Stomach (tissue), 19 donors: ENCODE data around the gene UBE2N. TPM values are rescaled to one million over a fixed set of nuclear protein-coding genes. Genes with fewer than 3 reads are reported as not detected.
A peak's percentile ranks its signal among the peaks of the same experiment; 100 is the strongest.

ENCODE experiments used
- DNase-seq, 2 donors: peaks; one replicate each; pipeline versions ENCODE4 v3.0.0 to v3.0.0-alpha.2; 2013 to 2019
- H3K27ac ChIP-seq, 5 donors: fragments of 200-600 bp in 4 of 5; sonication (generic) in 4 of 5; one replicate each; pipeline ENCODE4 v1.5.1; 2013 to 2019; ENCODE audit warnings: mild to moderate bottlenecking in 1 of 5, moderate library complexity in 1 of 5
- H3K27me3 ChIP-seq, 3 donors: fragments of 200-600 bp; sonication (generic); one replicate each; pipeline ENCODE4 v1.5.1; 2017 to 2019; ENCODE audit warnings: mixed run types in 1 of 3
- H3K36me3 ChIP-seq, 4 donors: fragments of 200-600 bp; sonication (generic); 1 replicate in 3 of 4; 2 replicates in 1 of 4; pipeline ENCODE4 v1.5.1; 2016 to 2019
- H3K4me1 ChIP-seq, 4 donors: fragments of 200-600 bp; sonication (generic); one replicate each; pipeline ENCODE4 v1.5.1; 2016 to 2019
- H3K4me3 ChIP-seq, 4 donors: fragments of 200-600 bp; sonication (generic) in 3 of 4; one replicate each; pipeline ENCODE4 v1.5.1; 2016 to 2019; ENCODE audit warnings: mild to moderate bottlenecking in 1 of 4
- H3K9me3 ChIP-seq, 4 donors: fragments of 200-600 bp; sonication (generic); one replicate each; pipeline ENCODE4 v1.5.1; 2016 to 2019
- CTCF ChIP-seq, 7 experiments: fragments of 450-650 bp in 4 of 7; fragments of 200-600 bp in 3 of 7; sonication (generic) in 3 of 7; IDR thresholded peaks; one replicate each; pipeline ENCODE4 v1.5.1; 2016 to 2019; ENCODE audit warnings: antibody characterized with exemption in 7 of 7, control low read depth in 2 of 7, mild to moderate bottlenecking in 1 of 7
- EP300 ChIP-seq: sonication (generic); formaldehyde crosslinking; IDR thresholded peaks from one replicate; pipeline ENCODE4 v1.6.1; 2017; ENCODE audit warnings: antibody characterized with exemption
- POLR2A ChIP-seq, 4 donors: fragments of 450-650 bp; IDR thresholded peaks; one replicate each; pipeline ENCODE4 v1.6.1; 2016; ENCODE audit warnings: antibody characterized with exemption in 4 of 4, control low read depth in 2 of 4, mild to moderate bottlenecking in 1 of 4, moderate library complexity in 1 of 4
- POLR2AphosphoS5 ChIP-seq, 3 donors: sonication (generic); formaldehyde crosslinking; IDR thresholded peaks; one replicate each; pipeline ENCODE4 v1.6.1; 2016; ENCODE audit warnings: antibody characterized with exemption in 3 of 3
- WGBS, 5 donors: extraction: QIAGEN DNeasy Blood & Tissue Kit in 3 of 5; methylation state at CpG; one replicate each; pipeline versions ENCODE4 v1.1.5 to v1.1.7; 2013 to 2018; 5-methylcytosine and 5-hydroxymethylcytosine counted together
- intact Hi-C: fragments of 100-400 bp; cut with DNase I; formaldehyde crosslinking; loops from one replicate; pipeline ENCODE4 v1.15.1; 2023; ENCODE audit warnings: low total_unique reads
- long read RNA-seq, 10 donors: transcript quantifications; one replicate each; lab custom pipeline, GENCODE V29; 2026
- polyA plus RNA-seq, 3 donors: library from polyadenylated mRNA; stranded (reverse); fragments of 200-250 nt; gene quantifications; one replicate each; pipeline ENCODE4 v1.2.3, GENCODE V29; 2013
- total RNA-seq, 5 donors: library from RNA; depleted of rRNA; stranded (reverse); fragments of >200 nt; gene quantifications; one replicate each; pipeline versions ENCODE4 v1.1.0 to v1.2.3, GENCODE V29; 2014 to 2016
- donor health status: healthy with polysubstance abuse.
- donor health status: Bipolar disorder and iron deficiency.
- donor health status: healthy.

UBE2N gene
- total RNA-seq (10 to 100 TPM in 4 of 5 donors, 1 to 10 TPM in 1; 6.1 to 47.4 (median 17.9) TPM), polyA plus RNA-seq (10 to 100 TPM; 38.8 to 65.7 (median 63.7) TPM)
- long read RNA-seq, donor 1, full-length matches to known transcripts: 21 of 21 reads
- long read RNA-seq, donor 1, partial matches to known transcripts: 0 of 21 reads
- long read RNA-seq, donor 1, other reads (novel, unspliced or antisense): 0 of 21 reads
- long read RNA-seq, donor 2, full-length matches to known transcripts: 25 of 25 reads
- long read RNA-seq, donor 2, partial matches to known transcripts: 0 of 25 reads
- long read RNA-seq, donor 2, other reads (novel, unspliced or antisense): 0 of 25 reads
- long read RNA-seq, donor 3, full-length matches to known transcripts: 14 of 40 reads
- long read RNA-seq, donor 3, partial matches to known transcripts: 6 of 40 reads
- long read RNA-seq, donor 3, other reads (novel, unspliced or antisense): 20 of 40 reads
- long read RNA-seq, donor 4, full-length matches to known transcripts: 6 of 6 reads
- long read RNA-seq, donor 4, partial matches to known transcripts: 0 of 6 reads
- long read RNA-seq, donor 4, other reads (novel, unspliced or antisense): 0 of 6 reads
- long read RNA-seq, donor 5, full-length matches to known transcripts: 28 of 28 reads
- long read RNA-seq, donor 5, partial matches to known transcripts: 0 of 28 reads
- long read RNA-seq, donor 5, other reads (novel, unspliced or antisense): 0 of 28 reads
- long read RNA-seq, donor 6, full-length matches to known transcripts: 73 of 73 reads
- long read RNA-seq, donor 6, partial matches to known transcripts: 0 of 73 reads
- long read RNA-seq, donor 6, other reads (novel, unspliced or antisense): 0 of 73 reads
- long read RNA-seq, donor 7, full-length matches to known transcripts: 42 of 48 reads
- long read RNA-seq, donor 7, partial matches to known transcripts: 6 of 48 reads
- long read RNA-seq, donor 7, other reads (novel, unspliced or antisense): 0 of 48 reads
- long read RNA-seq, donor 8, full-length matches to known transcripts: 38 of 38 reads
- long read RNA-seq, donor 8, partial matches to known transcripts: 0 of 38 reads
- long read RNA-seq, donor 8, other reads (novel, unspliced or antisense): 0 of 38 reads
- long read RNA-seq, donor 9, full-length matches to known transcripts: 28 of 33 reads
- long read RNA-seq, donor 9, partial matches to known transcripts: 5 of 33 reads
- long read RNA-seq, donor 9, other reads (novel, unspliced or antisense): 0 of 33 reads
- long read RNA-seq, donor 10, full-length matches to known transcripts: 12 of 12 reads
- long read RNA-seq, donor 10, partial matches to known transcripts: 0 of 12 reads
- long read RNA-seq, donor 10, other reads (novel, unspliced or antisense): 0 of 12 reads

GRCh38 chr12:93441617-93442410 is at the start of gene UBE2N:
Gene UBE2N (minus strand): TSS chr12:93441947. CDS start chr12:93441884, 63 bp downstream.
- H3K27ac ChIP-seq: peak within 1 kb of the TSS; percentile 90 to 97 (median 95)
- intact Hi-C loops: no loop called here
- peaks cover 16 to 50% (median 38%) of the 10 kb centered on the region in 4 donors for H3K4me1 ChIP-seq
- H3K9me3 ChIP-seq: no peaks in the 10 kb centered on the region
- no peaks in the 10 kb centered on the region for H3K36me3 ChIP-seq
- WGBS, 5 donors: 0 to 2% (median 0%) methylated on average over 16 to 105 of the region's 105 CpGs
- TF ChIP-seq POLR2A (IDR thresholded peaks at IDR 0.05): peak in 2 of 4 donors; percentile 21 to 28
- TF ChIP-seq EP300: no peak
- peak; percentile 75 to 92 (median 85) for TF ChIP-seq POLR2AphosphoS5 (IDR thresholded peaks at IDR 0.05)
- no peak for TF ChIP-seq CTCF (IDR thresholded peaks at IDR 0.05)
- peak within 1 kb of the TSS; percentile 93 to 100 (median 97) for H3K4me3 ChIP-seq
- no peaks in the 10 kb centered on the region for H3K27me3 ChIP-seq
- peak; percentile 96 to 99 for DNase-seq

GRCh38 chr12:93484315-93484981 is 42.7 kb upstream of the UBE2N start:
- Histone ChIP-seq H3K27me3 (no peaks in the 10 kb centered on the region), H3K36me3 (peaks cover 35 to 96% (median 94%) of the 10 kb centered on the region in 4 donors), H3K9me3 (no peaks in the 10 kb centered on the region), H3K4me3 (no peak overlapping the region), H3K4me1 (peaks cover 0 to 9% (median 4%) of the 10 kb centered on the region in 4 donors), H3K27ac (no peak overlapping the region)
- 70 to 80% (median 73%) methylated on average over 8 of the region's 8 CpGs for WGBS, 5 donors
- DNase-seq: no peak
- no peak for TF ChIP-seq POLR2A (IDR thresholded peaks at IDR 0.05)
- no peak for TF ChIP-seq POLR2AphosphoS5 (IDR thresholded peaks at IDR 0.05)
- no peak for TF ChIP-seq CTCF (IDR thresholded peaks at IDR 0.05)
- TF ChIP-seq EP300: no peak
- intact Hi-C loops: no loop called here

- peaks cover 35 to 96% (median 94%) of the 10 kb centered on the region in 4 donors for H3K36me3 ChIP-seq
- no peak for DNase-seq
- no peak overlapping the region for H3K4me3 ChIP-seq
- H3K27ac ChIP-seq: no peak overlapping the region
- 88 to 94% (median 88%) methylated on average over 4 of the region's 4 CpGs for WGBS, 5 donors
- intact Hi-C loops: no loop called here
- no peaks in the 10 kb centered on the region for H3K9me3 ChIP-seq
- no peaks in the 10 kb centered on the region for H3K27me3 ChIP-seq
- TF ChIP-seq POLR2A (IDR thresholded peaks at IDR 0.05) (no peak), POLR2AphosphoS5 (IDR thresholded peaks at IDR 0.05) (no peak), CTCF (IDR thresholded peaks at IDR 0.05) (no peak), EP300 (no peak)
- peaks cover 0 to 9% (median 4%) of the 10 kb centered on the region in 4 donors for H3K4me1 ChIP-seq
Measured at GRCh38 chr12:93483151-93483807, 41.5 kb upstream of the UBE2N start.
